ENCODE results near the gene ILF2. TPM values are rescaled to one million over a fixed set of nuclear protein-coding genes. Genes with fewer than 3 reads are reported as not detected.
"Not testable (repeated sequence)": the region's sequence is repeated elsewhere in the genome, so short reads cannot be mapped to it uniquely, and the experiment has no call there.

ILF2 gene
- total RNA-seq, 1 donor from 2014 or later, result 358 TPM

GRCh38 chr1:153652805-153653500 is 17.8 kb downstream of the ILF2 start:
- peaks cover 5% of the 10 kb centered on the region for H3K4me1 Mint-ChIP-seq (ENCODE audit: low read depth)
- H3K27ac Mint-ChIP-seq, result no peak overlapping the region
- DNase-seq (ENCODE audit: low spot score), result no peak
- intact Hi-C loops (cut with micrococcal nuclease), result no loop called here
- no peak overlapping the region for H3K4me3 Mint-ChIP-seq (ENCODE audit: low read depth)
- no peaks in the 10 kb centered on the region for H3K27me3 Mint-ChIP-seq (ENCODE audit: low read depth)
- H3K36me3 Mint-ChIP-seq (ENCODE audit: low read depth), result peaks cover under 1% of the 10 kb centered on the region
- H3K9me3 Mint-ChIP-seq, result no peaks in the 10 kb centered on the region

DNA sequence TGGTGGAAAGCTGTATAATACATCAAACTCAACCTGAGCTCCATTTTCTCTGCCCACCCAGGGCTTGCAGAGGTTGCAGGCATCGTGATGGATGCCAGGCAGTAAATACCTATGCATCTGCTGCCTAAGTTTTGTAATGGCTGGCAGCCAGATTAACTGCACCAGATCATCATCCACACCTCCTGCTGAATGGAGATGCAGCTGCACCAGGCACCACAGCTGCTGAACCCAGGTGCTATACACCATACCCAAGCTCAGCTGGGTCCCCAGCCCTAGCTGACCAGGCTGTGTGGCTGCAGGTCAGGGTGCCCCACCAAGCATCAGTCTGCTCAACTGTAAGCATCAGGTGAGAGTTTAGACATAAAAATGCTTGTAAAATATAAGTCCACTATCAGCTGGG is 19.0 kb downstream of the ILF2 start:
- Mint-ChIP-seq H3K27me3 (ENCODE audit: low read depth) (no peaks in the 10 kb centered on the region), H3K4me1 (ENCODE audit: low read depth) (peaks cover 3% of the 10 kb centered on the region), H3K4me3 (ENCODE audit: low read depth) (no peak overlapping the region), H3K27ac (no peak overlapping the region), H3K36me3 (ENCODE audit: low read depth) (peaks cover 8% of the 10 kb centered on the region), H3K9me3 (no peaks in the 10 kb centered on the region)
- intact Hi-C loops (cut with micrococcal nuclease), result no loop called here
- no peak for DNase-seq (ENCODE audit: low spot score)

GRCh38 chr1:153649863-153650235 is 20.9 kb downstream of the ILF2 start:
- H3K27ac Mint-ChIP-seq, result no peak overlapping the region
- H3K4me3 Mint-ChIP-seq (ENCODE audit: low read depth), result no peak overlapping the region
- no peaks in the 10 kb centered on the region for H3K9me3 Mint-ChIP-seq
- peaks cover 8% of the 10 kb centered on the region for H3K4me1 Mint-ChIP-seq (ENCODE audit: low read depth)
- peaks cover 27% of the 10 kb centered on the region for H3K36me3 Mint-ChIP-seq (ENCODE audit: low read depth)
- intact Hi-C loops (cut with micrococcal nuclease), result no loop called here
- H3K27me3 Mint-ChIP-seq (ENCODE audit: low read depth), result no peaks in the 10 kb centered on the region
- no peak for DNase-seq (ENCODE audit: low spot score)

DNA sequence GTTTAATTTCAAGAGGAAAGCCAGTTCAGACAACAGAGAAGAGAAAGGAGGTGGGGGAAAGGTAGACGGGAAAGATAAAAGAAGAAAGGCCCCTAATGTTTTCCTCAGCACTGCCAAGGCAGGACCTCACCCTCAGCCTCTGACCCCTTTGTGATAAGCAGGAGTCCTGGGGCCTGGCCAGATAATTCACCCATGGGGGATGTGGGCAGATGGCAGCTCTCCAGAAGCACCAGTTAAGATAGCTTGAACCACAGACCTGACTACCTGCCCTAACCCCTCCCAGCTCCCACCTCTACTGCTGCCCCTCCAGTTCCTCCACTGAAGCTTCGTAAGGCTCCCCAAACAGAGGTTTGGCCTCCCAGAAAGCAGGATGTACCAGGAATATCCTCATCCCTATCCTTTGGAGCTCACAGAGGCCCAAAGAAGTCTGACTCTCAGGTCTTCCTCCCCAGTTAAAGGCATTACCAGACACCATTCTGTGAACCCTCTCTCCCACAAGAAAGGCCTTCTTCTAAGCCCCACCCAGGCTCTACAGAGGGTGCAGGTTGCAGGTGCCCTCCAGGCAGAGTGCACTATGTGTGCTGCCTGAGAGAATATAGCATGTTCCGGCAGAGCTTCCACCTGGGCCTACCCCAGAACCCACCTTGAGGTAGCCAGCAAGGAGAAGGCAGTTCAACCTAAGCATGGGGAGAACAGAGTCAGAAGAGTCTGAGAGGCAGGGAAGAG is 21.5 kb downstream of the ILF2 start:
- Mint-ChIP-seq H3K4me1 (ENCODE audit: low read depth) (peaks cover 8% of the 10 kb centered on the region), H3K36me3 (ENCODE audit: low read depth) (peaks cover 32% of the 10 kb centered on the region), H3K4me3 (ENCODE audit: low read depth) (no peak overlapping the region), H3K27me3 (ENCODE audit: low read depth) (no peaks in the 10 kb centered on the region), H3K27ac (no peak overlapping the region), H3K9me3 (no peaks in the 10 kb centered on the region)
- intact Hi-C loops (cut with micrococcal nuclease), result no loop called here
- no peak for DNase-seq (ENCODE audit: low spot score)

DNA sequence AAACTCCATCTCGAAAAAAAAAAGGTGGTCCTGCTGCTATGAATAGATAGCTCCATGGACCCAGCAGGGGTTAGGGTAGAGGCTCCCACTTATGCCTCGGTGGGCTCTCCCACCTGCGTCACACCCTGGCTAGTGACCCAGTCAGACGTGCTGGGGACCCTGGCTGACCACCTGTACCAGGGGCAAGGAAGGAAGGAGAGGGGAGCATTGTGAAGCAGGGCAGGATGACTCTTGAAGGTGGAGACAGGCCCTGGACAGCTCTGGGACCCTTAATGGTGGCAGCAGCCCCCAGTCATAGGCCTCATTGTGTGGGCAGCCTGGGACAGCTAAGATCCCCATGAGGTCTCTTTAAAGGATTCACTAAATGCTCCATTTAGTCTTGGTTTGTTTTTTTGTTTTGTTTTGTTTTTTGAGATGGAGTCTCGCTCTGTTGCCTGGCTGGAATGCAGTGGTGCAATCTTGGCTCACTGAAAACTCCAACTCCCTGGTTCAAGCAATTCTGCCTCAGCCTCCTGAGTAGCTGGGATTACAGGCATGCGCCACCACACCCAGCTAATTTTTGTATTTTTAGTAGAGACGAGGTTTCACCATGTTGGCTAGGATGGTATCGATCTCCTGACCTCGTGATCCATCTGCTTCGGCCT is 22.7 kb downstream of the ILF2 start:
- Mint-ChIP-seq H3K27me3 (ENCODE audit: low read depth) (no peaks in the 10 kb centered on the region), H3K27ac (no peak overlapping the region), H3K4me1 (ENCODE audit: low read depth) (peaks cover 13% of the 10 kb centered on the region), H3K4me3 (ENCODE audit: low read depth) (no peak overlapping the region), H3K9me3 (no peaks in the 10 kb centered on the region), H3K36me3 (ENCODE audit: low read depth) (peaks cover 44% of the 10 kb centered on the region)
- no peak for DNase-seq (ENCODE audit: low spot score)
- intact Hi-C loops (cut with micrococcal nuclease), result no loop called here

GRCh38 chr1:153647346-153647714 is 23.5 kb downstream of the ILF2 start:
- DNase-seq (ENCODE audit: low spot score), result no peak
- Mint-ChIP-seq H3K27me3 (ENCODE audit: low read depth) (no peaks in the 10 kb centered on the region), H3K36me3 (ENCODE audit: low read depth) (peaks cover 48% of the 10 kb centered on the region), H3K27ac (no peak overlapping the region), H3K4me1 (ENCODE audit: low read depth) (peaks cover 16% of the 10 kb centered on the region), H3K4me3 (ENCODE audit: low read depth) (no peak overlapping the region), H3K9me3 (no peaks in the 10 kb centered on the region)
- intact Hi-C loops (cut with micrococcal nuclease), result no loop called here

GRCh38 chr1:153646672-153647345 is 24.0 kb downstream of the ILF2 start:
- Mint-ChIP-seq H3K4me1 (ENCODE audit: low read depth) (peaks cover 17% of the 10 kb centered on the region), H3K9me3 (no peaks in the 10 kb centered on the region), H3K4me3 (ENCODE audit: low read depth) (no peak overlapping the region), H3K27ac (no peak overlapping the region), H3K36me3 (ENCODE audit: low read depth) (peaks cover 52% of the 10 kb centered on the region), H3K27me3 (ENCODE audit: low read depth) (no peaks in the 10 kb centered on the region)
- no peak for DNase-seq (ENCODE audit: low spot score)
- intact Hi-C loops (cut with micrococcal nuclease), result no loop called here

GRCh38 chr1:153643816-153644215 is 27.0 kb downstream of the ILF2 start:
- intact Hi-C loops (cut with micrococcal nuclease), result no loop called here
- H3K27me3 Mint-ChIP-seq (ENCODE audit: low read depth), result no peaks in the 10 kb centered on the region
- H3K4me3 Mint-ChIP-seq (ENCODE audit: low read depth), result no peak overlapping the region
- H3K9me3 Mint-ChIP-seq, result no peaks in the 10 kb centered on the region
- H3K27ac Mint-ChIP-seq, result no peak overlapping the region
- peaks cover 74% of the 10 kb centered on the region for H3K36me3 Mint-ChIP-seq (ENCODE audit: low read depth)
- H3K4me1 Mint-ChIP-seq (ENCODE audit: low read depth), result peaks cover 18% of the 10 kb centered on the region
- no peak for DNase-seq (ENCODE audit: low spot score)

DNA sequence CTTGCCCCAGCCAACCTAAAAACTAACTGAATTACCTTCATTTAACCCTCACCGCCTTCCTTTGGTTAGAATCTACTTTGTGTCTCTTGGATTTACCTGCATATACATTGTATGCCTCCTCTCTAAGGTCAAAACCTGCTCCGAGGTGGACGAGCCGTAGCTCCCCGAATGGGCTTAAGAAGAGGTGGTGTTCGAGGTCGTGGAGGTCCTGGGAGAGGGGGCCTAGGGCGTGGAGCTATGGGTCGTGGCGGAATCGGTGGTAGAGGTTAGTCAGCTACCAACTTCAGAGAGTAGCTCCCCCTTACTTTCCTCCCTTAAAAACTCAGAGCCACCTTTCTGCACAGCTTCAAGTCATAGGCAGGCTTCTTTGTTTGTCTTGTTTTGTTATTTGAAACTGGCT is 27.7 kb downstream of the ILF2 start:
- intact Hi-C loops (cut with micrococcal nuclease), result no loop called here
- no peak for DNase-seq (ENCODE audit: low spot score)
- Mint-ChIP-seq H3K4me1 (ENCODE audit: low read depth) (peaks cover 18% of the 10 kb centered on the region), H3K27ac (peak overlapping the region; percentile 31), H3K4me3 (ENCODE audit: low read depth) (no peak overlapping the region), H3K9me3 (no peaks in the 10 kb centered on the region), H3K27me3 (ENCODE audit: low read depth) (no peaks in the 10 kb centered on the region), H3K36me3 (ENCODE audit: low read depth) (peaks cover 81% of the 10 kb centered on the region)

DNA sequence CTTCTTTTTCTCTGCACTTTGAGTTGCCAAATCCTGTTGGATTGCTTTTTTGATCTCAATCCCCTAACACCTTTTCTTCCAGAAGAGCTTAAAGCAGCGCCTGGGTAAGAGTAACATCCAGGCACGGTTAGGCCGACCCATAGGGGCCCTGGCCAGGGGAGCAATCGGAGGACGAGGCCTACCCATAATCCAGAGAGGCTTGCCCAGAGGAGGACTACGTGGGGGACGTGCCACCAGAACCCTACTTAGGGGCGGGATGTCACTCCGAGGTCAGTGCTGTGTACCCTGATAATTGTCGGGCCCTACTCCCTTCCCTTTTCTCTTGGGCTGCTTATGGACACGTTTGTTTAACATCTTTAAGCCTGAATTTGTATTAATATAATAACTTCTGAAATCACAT is 28.6 kb downstream of the ILF2 start:
- H3K27ac Mint-ChIP-seq, result no peak overlapping the region
- no peak overlapping the region for H3K4me3 Mint-ChIP-seq (ENCODE audit: low read depth)
- H3K36me3 Mint-ChIP-seq (ENCODE audit: low read depth), result peaks cover 81% of the 10 kb centered on the region
- H3K27me3 Mint-ChIP-seq (ENCODE audit: low read depth), result no peaks in the 10 kb centered on the region
- intact Hi-C loops (cut with micrococcal nuclease), result no loop called here
- DNase-seq (ENCODE audit: low spot score), result no peak
- H3K4me1 Mint-ChIP-seq (ENCODE audit: low read depth), result peaks cover 20% of the 10 kb centered on the region
- no peaks in the 10 kb centered on the region for H3K9me3 Mint-ChIP-seq

DNA sequence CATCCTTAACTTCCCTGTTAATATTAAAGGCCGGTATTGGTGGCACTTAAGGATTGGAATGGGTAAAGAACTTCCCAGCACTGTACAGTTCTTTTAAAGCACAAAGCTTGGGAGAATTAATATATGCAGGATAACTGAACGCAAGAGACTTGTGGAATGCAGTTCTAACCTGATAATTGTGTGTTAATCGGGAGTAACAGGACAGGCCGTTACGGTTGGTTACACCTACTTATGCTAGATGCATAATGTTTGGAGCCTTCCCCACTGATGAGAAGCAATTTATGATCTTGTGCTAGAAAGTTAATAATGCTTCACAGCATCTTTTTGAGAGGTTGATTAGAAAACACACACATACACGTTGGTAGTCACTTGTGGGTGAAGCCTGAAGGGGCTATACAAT is 29.9 kb downstream of the ILF2 start:
- Mint-ChIP-seq H3K27ac (no peak overlapping the region), H3K4me1 (ENCODE audit: low read depth) (peaks cover 24% of the 10 kb centered on the region), H3K36me3 (ENCODE audit: low read depth) (peaks cover 83% of the 10 kb centered on the region), H3K4me3 (ENCODE audit: low read depth) (no peak overlapping the region), H3K9me3 (no peaks in the 10 kb centered on the region), H3K27me3 (ENCODE audit: low read depth) (no peaks in the 10 kb centered on the region)
- intact Hi-C loops (cut with micrococcal nuclease), result no loop called here
- no peak for DNase-seq (ENCODE audit: low spot score)

- DNase-seq (ENCODE audit: low spot score); H3K27me3 Mint-ChIP-seq (ENCODE audit: low read depth); intact Hi-C loops (cut with micrococcal nuclease); H3K27ac Mint-ChIP-seq; H3K9me3 Mint-ChIP-seq; H3K4me3 Mint-ChIP-seq (ENCODE audit: low read depth): not testable (repeated sequence)
- peaks cover 81% of the 10 kb centered on the region for H3K36me3 Mint-ChIP-seq (ENCODE audit: low read depth)
- H3K4me1 Mint-ChIP-seq (ENCODE audit: low read depth), result peaks cover 21% of the 10 kb centered on the region
These were observed 30.6 kb downstream of the ILF2 start for GRCh38 chr1:153640213-153640612.

- no peak for DNase-seq (ENCODE audit: low spot score)
- intact Hi-C loops (cut with micrococcal nuclease), result no loop called here
- no peak overlapping the region for H3K27ac Mint-ChIP-seq
- H3K4me3 Mint-ChIP-seq (ENCODE audit: low read depth), result no peak overlapping the region
- H3K27me3 Mint-ChIP-seq (ENCODE audit: low read depth), result no peaks in the 10 kb centered on the region
- peaks cover 21% of the 10 kb centered on the region for H3K4me1 Mint-ChIP-seq (ENCODE audit: low read depth)
- H3K9me3 Mint-ChIP-seq, result no peaks in the 10 kb centered on the region
- peaks cover 78% of the 10 kb centered on the region for H3K36me3 Mint-ChIP-seq (ENCODE audit: low read depth)
These were observed 31.5 kb downstream of the ILF2 start for GRCh38 chr1:153639280-153639679.
